Peyer's patch (tissue), 4 donors: ENCODE measurements around the gene NHEJ1. TPM values are rescaled to one million over a fixed set of nuclear protein-coding genes. Genes with fewer than 3 reads are reported as not detected.

Source experiments
- DNase-seq, 3 donors: peaks; one replicate each; pipeline ENCODE4 v3.0.0-alpha.2; 2017 to 2019
- H3K27ac ChIP-seq, 4 donors: fragments of 200-600 bp; sonication (generic); one replicate each; pipeline ENCODE4 v1.5.1; 2016 to 2019
- H3K27me3 ChIP-seq, 2 donors: fragments of 200-600 bp; sonication (generic); one replicate each; pipeline ENCODE4 v1.5.1; 2019
- H3K36me3 ChIP-seq, 3 donors: fragments of 200-600 bp; sonication (generic); one replicate each; pipeline ENCODE4 v1.5.1; 2016 to 2019
- H3K4me1 ChIP-seq, 4 donors: fragments of 200-600 bp; sonication (generic); one replicate each; pipeline ENCODE4 v1.5.1; 2016 to 2019
- H3K4me3 ChIP-seq, 4 donors: fragments of 200-600 bp; sonication (generic); 1 replicate in 3 of 4; 2 replicates in 1 of 4; pipeline ENCODE4 v1.5.1; 2016 to 2019; ENCODE audit warnings: mild to moderate bottlenecking in 1 of 4
- H3K9me3 ChIP-seq, 4 donors: fragments of 200-600 bp; sonication (generic); one replicate each; pipeline ENCODE4 v1.5.1; 2016 to 2019; ENCODE audit warnings: mild to moderate bottlenecking in 1 of 4
- POLR2A ChIP-seq, 2 donors: fragments of 450-650 bp; IDR thresholded peaks; one replicate each; pipeline ENCODE4 v1.5.1; 2017; ENCODE audit warnings: antibody characterized with exemption in 2 of 2, mild to moderate bottlenecking in 2 of 2, moderate library complexity in 2 of 2
- total RNA-seq, 4 donors: library from RNA; depleted of rRNA; stranded (reverse); fragments of >200 nt; gene quantifications; one replicate each; pipeline ENCODE4 v1.1.0, GENCODE V29; 2016
- TF ChIP-seq, protein P1 (sequence below), 6 experiments: fragments of 450-650 bp in 4 of 6; fragments of 200-600 bp in 2 of 6; sonication (generic) in 1 of 6; IDR thresholded peaks; one replicate each; pipeline ENCODE4 v1.5.1; 2017 to 2019; ENCODE audit warnings: antibody characterized with exemption in 6 of 6, mild to moderate bottlenecking in 3 of 6, moderate library complexity in 1 of 6

The NHEJ1 gene
- total RNA-seq, 4 donors from 2014 or later = 28.1 to 91.6 (median 67.2) TPM

DNA sequence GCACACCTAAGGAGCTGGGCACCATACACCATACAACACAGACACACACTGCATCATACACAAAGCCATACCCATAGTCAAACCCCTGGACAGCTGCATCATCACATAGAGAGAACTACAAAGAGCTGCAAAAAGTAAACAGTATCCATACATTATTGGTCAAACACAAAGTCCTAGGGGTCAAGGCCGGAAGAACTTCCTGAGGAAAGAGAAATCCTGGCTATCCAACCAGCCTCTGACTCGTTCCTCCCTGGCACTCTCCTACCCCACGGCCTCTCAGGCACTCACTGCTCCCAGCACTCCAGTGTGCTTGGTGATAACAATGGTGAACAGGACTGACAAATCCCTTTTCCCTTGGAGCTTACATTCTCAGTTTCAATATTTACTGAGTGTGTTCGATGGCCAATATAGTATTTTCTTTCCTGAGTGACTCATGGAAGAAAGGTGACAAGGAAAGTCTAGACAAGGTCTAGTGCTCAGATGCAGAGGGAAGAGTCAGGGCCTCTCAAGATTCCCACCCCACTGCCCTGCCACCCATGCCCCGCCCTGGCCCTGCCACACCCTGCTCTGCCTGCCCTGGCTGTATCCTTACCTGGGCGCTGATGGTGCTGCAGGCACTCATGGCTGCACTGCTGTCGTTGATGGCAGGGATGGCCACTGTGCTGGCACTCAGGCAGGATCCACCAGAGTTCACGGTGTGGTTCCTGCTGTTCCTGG is 122.7 kb downstream of the NHEJ1 start:
- H3K36me3 ChIP-seq = no peaks in the 10 kb centered on the region
- peak in 1 of 3 donors; percentile 52 for DNase-seq
- no peaks in the 10 kb centered on the region for H3K4me1 ChIP-seq
- no peaks in the 10 kb centered on the region for H3K27me3 ChIP-seq
- no peak overlapping the region for H3K4me3 ChIP-seq
- TF ChIP-seq POLR2A (IDR thresholded peaks at IDR 0.05) = no peak
- TF ChIP-seq, protein P1, sequence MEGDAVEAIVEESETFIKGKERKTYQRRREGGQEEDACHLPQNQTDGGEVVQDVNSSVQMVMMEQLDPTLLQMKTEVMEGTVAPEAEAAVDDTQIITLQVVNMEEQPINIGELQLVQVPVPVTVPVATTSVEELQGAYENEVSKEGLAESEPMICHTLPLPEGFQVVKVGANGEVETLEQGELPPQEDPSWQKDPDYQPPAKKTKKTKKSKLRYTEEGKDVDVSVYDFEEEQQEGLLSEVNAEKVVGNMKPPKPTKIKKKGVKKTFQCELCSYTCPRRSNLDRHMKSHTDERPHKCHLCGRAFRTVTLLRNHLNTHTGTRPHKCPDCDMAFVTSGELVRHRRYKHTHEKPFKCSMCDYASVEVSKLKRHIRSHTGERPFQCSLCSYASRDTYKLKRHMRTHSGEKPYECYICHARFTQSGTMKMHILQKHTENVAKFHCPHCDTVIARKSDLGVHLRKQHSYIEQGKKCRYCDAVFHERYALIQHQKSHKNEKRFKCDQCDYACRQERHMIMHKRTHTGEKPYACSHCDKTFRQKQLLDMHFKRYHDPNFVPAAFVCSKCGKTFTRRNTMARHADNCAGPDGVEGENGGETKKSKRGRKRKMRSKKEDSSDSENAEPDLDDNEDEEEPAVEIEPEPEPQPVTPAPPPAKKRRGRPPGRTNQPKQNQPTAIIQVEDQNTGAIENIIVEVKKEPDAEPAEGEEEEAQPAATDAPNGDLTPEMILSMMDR (IDR thresholded peaks at IDR 0.05) = no peak
- no peaks in the 10 kb centered on the region for H3K9me3 ChIP-seq
- H3K27ac ChIP-seq = no peak overlapping the region

DNA sequence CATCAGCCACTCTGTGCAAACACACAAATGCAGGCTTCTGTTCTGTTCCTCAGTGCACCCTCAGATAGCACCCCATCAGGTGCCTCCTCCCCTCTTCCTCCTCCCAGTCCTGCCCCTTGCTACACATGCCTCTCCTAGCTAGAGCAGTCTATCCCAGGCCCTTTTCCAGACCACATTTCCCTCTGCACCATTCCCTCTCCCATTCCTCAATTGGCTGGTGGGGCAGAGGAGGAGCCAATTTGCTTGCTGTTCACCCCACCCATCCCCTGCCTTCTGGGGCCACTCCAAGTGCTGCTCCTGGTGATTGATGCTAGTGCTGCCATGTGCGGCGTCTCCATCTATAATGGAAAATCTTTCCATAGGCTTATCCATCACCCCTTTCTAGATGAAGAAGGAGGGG is 124.7 kb downstream of the NHEJ1 start:
- DNase-seq = no peak
- no peaks in the 10 kb centered on the region for H3K27me3 ChIP-seq
- TF ChIP-seq POLR2A (IDR thresholded peaks at IDR 0.05) = no peak
- TF ChIP-seq, protein P1 (IDR thresholded peaks at IDR 0.05) = no peak
- no peak overlapping the region for H3K27ac ChIP-seq
- H3K9me3 ChIP-seq = no peaks in the 10 kb centered on the region
- no peaks in the 10 kb centered on the region for H3K36me3 ChIP-seq
- H3K4me3 ChIP-seq = no peak overlapping the region
- no peaks in the 10 kb centered on the region for H3K4me1 ChIP-seq

DNA sequence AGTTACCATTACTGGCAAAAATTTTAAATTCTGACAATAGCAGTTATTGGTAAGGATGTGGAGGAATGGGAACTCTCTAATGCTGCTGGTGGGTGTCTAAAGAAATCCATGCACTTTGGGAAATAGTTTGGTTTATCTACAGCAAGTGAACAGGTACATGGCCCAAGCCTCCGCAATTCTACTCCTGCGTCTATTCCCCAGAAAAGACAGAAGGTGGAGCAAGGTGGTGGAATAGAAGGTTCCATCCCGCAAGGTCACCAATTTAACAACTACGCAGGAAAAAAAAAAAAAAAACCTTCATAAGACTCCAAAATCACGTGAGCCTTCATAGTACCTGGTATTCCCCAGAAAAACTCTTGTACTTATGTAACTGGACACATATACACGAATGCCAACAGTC is 125.8 kb downstream of the NHEJ1 start:
- Histone ChIP-seq H3K4me1 (no peaks in the 10 kb centered on the region), H3K27ac (no peak overlapping the region), H3K27me3 (no peaks in the 10 kb centered on the region), H3K4me3 (no peak overlapping the region), H3K36me3 (no peaks in the 10 kb centered on the region), H3K9me3 (no peaks in the 10 kb centered on the region)
- DNase-seq = no peak
- no peak for TF ChIP-seq POLR2A (IDR thresholded peaks at IDR 0.05)
- TF ChIP-seq, protein P1 (IDR thresholded peaks at IDR 0.05) = peak in 1 of 6 experiments; percentile 6

DNA sequence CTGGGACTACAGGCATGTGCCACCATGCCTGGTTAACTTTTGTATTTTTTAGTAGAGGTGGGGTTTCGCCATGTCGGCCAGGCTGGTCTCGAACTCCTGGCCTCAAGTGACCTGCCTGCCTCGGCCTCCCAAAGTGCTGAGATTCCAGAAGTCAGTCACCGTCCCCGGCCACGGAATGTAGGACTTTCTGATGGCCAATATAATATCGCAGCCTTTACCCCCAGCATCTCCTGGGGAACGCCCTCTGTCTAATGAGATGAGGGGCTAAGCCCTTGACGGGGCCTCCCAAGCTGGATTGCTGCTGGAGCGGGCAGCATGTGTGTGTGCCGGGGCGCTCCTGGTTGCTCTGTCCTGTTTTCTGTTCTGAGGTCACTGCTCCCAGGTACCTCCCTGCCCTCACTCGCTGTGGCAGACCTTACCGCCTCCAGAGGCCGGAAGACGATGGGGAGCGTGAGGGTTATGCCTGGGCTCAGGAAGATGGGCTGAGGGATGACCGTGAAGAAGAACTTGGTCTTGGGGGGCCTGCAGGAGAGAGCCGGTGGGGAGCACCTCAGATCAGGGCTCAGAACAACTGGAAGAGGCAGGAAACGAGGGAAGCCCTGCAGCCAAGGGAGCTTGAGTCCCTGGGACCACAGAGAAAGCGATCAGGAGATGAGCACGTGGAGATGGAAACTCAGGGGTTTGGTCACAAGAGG is 128.4 kb downstream of the NHEJ1 start:
- DNase-seq = peak in 1 of 3 donors; percentile 29

DNA sequence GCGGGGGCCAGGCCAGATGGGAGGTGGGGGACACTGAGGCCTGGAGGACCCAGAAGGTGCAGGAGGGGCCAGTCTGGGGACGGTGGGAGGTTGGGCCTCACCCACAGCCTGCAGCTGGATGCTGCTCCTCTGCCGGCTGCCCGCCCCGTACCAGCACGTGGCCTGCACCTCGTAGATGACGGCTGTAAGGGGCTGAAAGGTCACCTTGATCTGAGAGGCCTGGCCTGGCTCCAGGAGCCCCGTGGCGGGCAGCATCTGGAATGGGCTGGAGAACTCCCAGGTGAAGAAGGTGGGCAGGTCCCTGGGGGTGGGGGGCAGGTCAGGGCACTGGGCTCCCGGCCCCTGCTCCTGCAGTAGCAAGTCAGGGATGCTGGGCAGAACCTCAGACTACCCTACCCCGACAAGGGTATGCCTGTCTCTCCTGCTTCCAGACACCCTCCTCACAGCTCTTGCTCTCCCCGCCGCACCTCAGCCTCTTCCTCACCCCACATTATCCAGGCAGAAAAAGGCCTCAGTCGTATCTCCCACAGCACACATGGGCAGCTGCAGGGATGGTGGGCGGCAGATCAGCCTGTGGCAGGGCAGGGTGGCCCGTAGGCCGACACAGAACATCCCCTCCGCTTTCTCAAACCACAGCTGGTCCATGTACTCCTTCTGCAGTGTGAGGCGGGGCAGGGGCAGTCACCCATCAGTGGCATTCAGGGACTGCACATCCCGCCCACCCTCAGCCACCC is 129.4 kb downstream of the NHEJ1 start:
- no peak for DNase-seq
- Histone ChIP-seq H3K27me3 (no peaks in the 10 kb centered on the region), H3K4me3 (no peak overlapping the region), H3K27ac (no peak overlapping the region), H3K36me3 (no peaks in the 10 kb centered on the region), H3K4me1 (no peaks in the 10 kb centered on the region), H3K9me3 (no peaks in the 10 kb centered on the region)
- TF ChIP-seq POLR2A (IDR thresholded peaks at IDR 0.05) = no peak
- TF ChIP-seq, protein P1 (IDR thresholded peaks at IDR 0.05) = no peak

More for the DNA sequence above, 128.4 kb downstream of the NHEJ1 start:
- Histone ChIP-seq H3K36me3 (no peaks in the 10 kb centered on the region), H3K9me3 (no peaks in the 10 kb centered on the region), H3K27ac (no peak overlapping the region), H3K27me3 (no peaks in the 10 kb centered on the region), H3K4me1 (no peaks in the 10 kb centered on the region), H3K4me3 (no peak overlapping the region)
- no peak for TF ChIP-seq POLR2A (IDR thresholded peaks at IDR 0.05)
- TF ChIP-seq, protein P1 (IDR thresholded peaks at IDR 0.05) = no peak
